ENCODE results near the gene EFNA4. TPM values are rescaled to one million over a fixed set of nuclear protein-coding genes. Genes with fewer than 3 reads are reported as not detected.

Gene EFNA4
- total RNA-seq, 6 experiments from 2014 or later: 3.6 to 5.6 (median 4.8) TPM

- no peak for TF ChIP-seq CTCF (IDR thresholded peaks at IDR 0.05)
- no peaks in the 10 kb centered on the region for H3K36me3 Mint-ChIP-seq (ENCODE audit: low read depth)
- no peaks in the 10 kb centered on the region for H3K9me3 Mint-ChIP-seq
- H3K4me3 Mint-ChIP-seq: no peak overlapping the region
- H3K27ac Mint-ChIP-seq: no peak overlapping the region
- DNase-seq: no peak
- peaks cover 11% of the 10 kb centered on the region; the same call in 1 of the 2 replicates for H3K4me1 Mint-ChIP-seq (ENCODE audit: low read depth)
- H3K27me3 Mint-ChIP-seq (ENCODE audit: insufficient read depth): peaks cover 14% of the 10 kb centered on the region
These were observed 9.2 kb downstream of the EFNA4 start for GRCh38 chr1:155072531-155073289.

GRCh38 chr1:155073377-155074242 is 10.1 kb downstream of the EFNA4 start:
- Mint-ChIP-seq H3K27me3 (ENCODE audit: insufficient read depth) (peaks cover 14% of the 10 kb centered on the region), H3K4me3 (no peak overlapping the region), H3K27ac (no peak overlapping the region), H3K4me1 (ENCODE audit: low read depth) (peaks cover 9% of the 10 kb centered on the region; the same call in 1 of the 2 replicates), H3K36me3 (ENCODE audit: low read depth) (no peaks in the 10 kb centered on the region), H3K9me3 (no peaks in the 10 kb centered on the region)
- no peak for DNase-seq
- TF ChIP-seq CTCF (IDR thresholded peaks at IDR 0.05): no peak

- H3K36me3 Mint-ChIP-seq (ENCODE audit: low read depth): no peaks in the 10 kb centered on the region
- peaks cover 23% of the 10 kb centered on the region for H3K27me3 Mint-ChIP-seq (ENCODE audit: insufficient read depth)
- DNase-seq: no peak
- H3K9me3 Mint-ChIP-seq: no peaks in the 10 kb centered on the region
- TF ChIP-seq CTCF (IDR thresholded peaks at IDR 0.05): no peak
- H3K4me1 Mint-ChIP-seq (ENCODE audit: low read depth): peaks cover 15% of the 10 kb centered on the region
- H3K27ac Mint-ChIP-seq: no peak overlapping the region
- H3K4me3 Mint-ChIP-seq: no peak overlapping the region
These were observed 12.0 kb downstream of the EFNA4 start for GRCh38 chr1:155075535-155075934.

- H3K27ac Mint-ChIP-seq: no peak overlapping the region
- no peak for DNase-seq
- H3K36me3 Mint-ChIP-seq (ENCODE audit: low read depth): no peaks in the 10 kb centered on the region
- H3K9me3 Mint-ChIP-seq: no peaks in the 10 kb centered on the region
- no peak overlapping the region for H3K4me3 Mint-ChIP-seq
- no peak for TF ChIP-seq CTCF (IDR thresholded peaks at IDR 0.05)
- peaks cover 18% of the 10 kb centered on the region for H3K4me1 Mint-ChIP-seq (ENCODE audit: low read depth)
- H3K27me3 Mint-ChIP-seq (ENCODE audit: insufficient read depth): peaks cover 28% of the 10 kb centered on the region
These were observed 12.8 kb downstream of the EFNA4 start for GRCh38 chr1:155076371-155076770.

- no peak overlapping the region for H3K27ac Mint-ChIP-seq
- H3K9me3 Mint-ChIP-seq: no peaks in the 10 kb centered on the region
- H3K4me3 Mint-ChIP-seq: no peak overlapping the region
- TF ChIP-seq CTCF (IDR thresholded peaks at IDR 0.05): no peak
- DNase-seq: no peak
- H3K4me1 Mint-ChIP-seq (ENCODE audit: low read depth): peaks cover 17% of the 10 kb centered on the region
- peaks cover 34% of the 10 kb centered on the region for H3K27me3 Mint-ChIP-seq (ENCODE audit: insufficient read depth)
- H3K36me3 Mint-ChIP-seq (ENCODE audit: low read depth): no peaks in the 10 kb centered on the region
These were observed 13.8 kb downstream of the EFNA4 start for GRCh38 chr1:155077346-155077745.
